HepG2 (cell line): ENCODE results near the gene KLRF2. TPM values are rescaled to one million over a fixed set of nuclear protein-coding genes. Genes with fewer than 3 reads are reported as not detected.

Experiments
- ATAC-seq: fragments of 200-7000 bp; cut with Tn5 transposase; 3 replicates; pipeline ENCODE4 v1.9.1; 2020; ENCODE audit warnings: mild to moderate bottlenecking, moderate library complexity
- BruUV-seq: library from RNA; stranded (reverse); fragments of 400-500 nt; replicated peaks from 2 replicates; lab custom pipeline; 2021; lab: Mats Ljungman, UMichigan
- CTCF ChIA-PET: fragments of 300-600 bp; formaldehyde crosslinking; extraction: SDS; loops from one replicate; lab custom pipeline; 2021; ENCODE audit warnings: low total read pairs, inconsistent platforms, low intra/inter-chr PET ratio; lab: Yijun Ruan, JAX
- POLR2A ChIA-PET: fragments of 350-600 bp; sonication (Branson Sonifier 250); formaldehyde crosslinking; loops from one replicate; lab custom pipeline; 2020; ENCODE audit warnings: antibody characterized with exemption, inconsistent platforms; lab: Yijun Ruan, JAX
- DNase-seq: peaks from one replicate; pipeline ENCODE4 v3.0.0-alpha.2; 2015; ENCODE audit warnings: low spot score
- FAIRE-seq: peaks from 3 replicates; lab custom pipeline; 2011; peaks lifted over from hg19 to GRCh38; lab: Jason Lieb, UNC
- H2AFZ ChIP-seq: one replicate; pipeline ENCODE4 v1.6.1; 2011; ENCODE audit warnings: low read length, inconsistent platforms
- H3K27ac ChIP-seq: fragments of 300-600 bp; 3 replicates; pipeline ENCODE4 v1.8.0; 2011; ENCODE audit warnings: mixed run types, mild to moderate bottlenecking, mixed read lengths, low read length, inconsistent platforms; ENCODE audit not compliant: insufficient read depth; ENCODE audit errors: extremely low read length
- H3K27me3 ChIP-seq, 2 experiments: fragments of 200-600 bp in 1 of 2; 2 replicates in 1 of 2; 3 replicates in 1 of 2; pipeline versions ENCODE4 v1.6.0 to v1.8.0; 2011; ENCODE audit warnings: low read length in 2 of 2, mild to moderate bottlenecking in 2 of 2, moderate library complexity in 2 of 2, inconsistent platforms in 1 of 2; ENCODE audit not compliant: insufficient read depth in 2 of 2, control insufficient read depth in 1 of 2
- H3K36me3 ChIP-seq, 2 experiments: fragments of 200-600 bp in 1 of 2; replicated peaks in 1 of 2; 2 replicates in 1 of 2; 3 replicates in 1 of 2; pipeline versions ENCODE4 v1.5.1 to v1.8.0; 2011; ENCODE audit warnings: low read length in 2 of 2, inconsistent platforms in 1 of 2; ENCODE audit not compliant: insufficient read depth in 2 of 2, control insufficient read depth in 1 of 2
- H3K4me1 ChIP-seq: 2 replicates; pipeline ENCODE4 v1.5.1; 2012; ENCODE audit warnings: low read length, inconsistent platforms; ENCODE audit not compliant: insufficient read depth
- H3K4me2 ChIP-seq: 2 replicates; pipeline ENCODE4 v1.6.0; 2011; ENCODE audit warnings: low read depth, low read length, inconsistent platforms
- H3K4me3 ChIP-seq, 3 experiments: fragments of 200-600 bp in 1 of 3; sonication (generic), shearing (Covaris generic) in 1 of 3; replicated peaks in 1 of 3; 2 replicates each; pipeline ENCODE4 v1.5.1; 2011 to 2016; ENCODE audit warnings: low read length in 3 of 3, inconsistent platforms in 2 of 3, low read depth in 2 of 3, mild to moderate bottlenecking in 2 of 3, control low read depth in 1 of 3, mixed read lengths in 1 of 3; ENCODE audit not compliant: insufficient read depth in 1 of 3
- H3K79me2 ChIP-seq: one replicate; pipeline ENCODE4 v1.6.1; 2011; ENCODE audit warnings: low read length, inconsistent platforms; ENCODE audit not compliant: insufficient read depth
- H3K9ac ChIP-seq: 2 replicates; pipeline ENCODE4 v1.6.0; 2011; ENCODE audit warnings: mild to moderate bottlenecking, low read depth, low read length, inconsistent platforms; ENCODE audit not compliant: insufficient read depth
- H3K9me3 ChIP-seq: 2 replicates; pipeline ENCODE4 v1.5.1; 2012; ENCODE audit warnings: mild to moderate bottlenecking, low read length
- H4K20me1 ChIP-seq: 2 replicates; pipeline ENCODE4 v1.6.0; 2011; ENCODE audit warnings: inconsistent platforms, mild to moderate bottlenecking, low read length, moderate library complexity; ENCODE audit not compliant: insufficient read depth
- ARID2 ChIP-seq: sonication (generic); formaldehyde crosslinking; IDR thresholded peaks from 2 replicates; pipeline ENCODE4 v1.8.1; 2022; ENCODE audit warnings: mild to moderate bottlenecking, missing genetic modification reagents, borderline replicate concordance
- ARNT2 ChIP-seq: sonication (generic); formaldehyde crosslinking; IDR thresholded peaks from 2 replicates; pipeline ENCODE4 v1.8.0; 2022; ENCODE audit warnings: mild to moderate bottlenecking, low read depth, missing genetic modification reagents, moderate library complexity
- ARNTL ChIP-seq: sonication (generic); formaldehyde crosslinking; IDR thresholded peaks from 2 replicates; pipeline ENCODE4 v1.4.0; 2020; ENCODE audit warnings: mild to moderate bottlenecking, missing genetic modification reagents
- NCOA2 ChIP-seq: sonication (generic); formaldehyde crosslinking; IDR thresholded peaks from 2 replicates; pipeline ENCODE4 v1.8.0; 2022; ENCODE audit warnings: inconsistent platforms
- PHF21A ChIP-seq: sonication (generic); formaldehyde crosslinking; IDR thresholded peaks from 2 replicates; pipeline ENCODE4 v1.5.0; 2020; ENCODE audit warnings: mild to moderate bottlenecking, missing genetic modification reagents
- PLRG1 ChIP-seq: fragments of 450-650 bp; conservative IDR thresholded peaks from 2 replicates; pipeline ENCODE4 v1.6.1; 2016
- RARG ChIP-seq: sonication (generic); formaldehyde crosslinking; IDR thresholded peaks from 2 replicates; pipeline ENCODE4 v1.4.0; 2020; ENCODE audit warnings: low read depth, mild to moderate bottlenecking, missing genetic modification reagents
- RNF2 ChIP-seq: fragments of 450-650 bp; conservative IDR thresholded peaks from 2 replicates; pipeline ENCODE4 v1.6.1; 2016; ENCODE audit warnings: low read depth
- SNRNP70 ChIP-seq: fragments of 200-400 bp; formaldehyde crosslinking; IDR thresholded peaks from 2 replicates; pipeline ENCODE4 v1.6.1; 2017; ENCODE audit warnings: mild to moderate bottlenecking, low read depth, low read length, moderate library complexity
- SUZ12 ChIP-seq: fragments of 150-350 bp; IDR thresholded peaks from 2 replicates; pipeline ENCODE4 v1.6.1; 2014; ENCODE audit warnings: low read depth, low read length
- TMF1 ChIP-seq: sonication (generic); formaldehyde crosslinking; IDR thresholded peaks from 2 replicates; pipeline ENCODE4 v1.8.1; 2022; ENCODE audit warnings: low read depth, missing genetic modification reagents
- ZNF138 ChIP-seq: sonication (generic); formaldehyde crosslinking; IDR thresholded peaks from 2 replicates; pipeline ENCODE4 v1.5.0; 2020; ENCODE audit warnings: mild to moderate bottlenecking, low read depth, missing genetic modification reagents
- ZNF451 ChIP-seq: sonication (generic); formaldehyde crosslinking; IDR thresholded peaks from 2 replicates; pipeline ENCODE4 v1.5.0; 2020; ENCODE audit warnings: mild to moderate bottlenecking, missing genetic modification reagents
- ZNF720 ChIP-seq: sonication (generic); formaldehyde crosslinking; IDR thresholded peaks from 2 replicates; pipeline ENCODE4 v1.4.0; 2020; ENCODE audit warnings: missing genetic modification reagents
- ZSCAN9 ChIP-seq: IDR thresholded peaks from 2 replicates; pipeline ENCODE4 v1.6.1; 2016; ENCODE audit warnings: borderline replicate concordance
- WGBS: methylation state at CpG from one replicate; pipeline ENCODE4 v1.1.6; 2017; ENCODE audit warnings: low lambda C conversion rate; 5-methylcytosine and 5-hydroxymethylcytosine counted together
- in situ Hi-C: cut with HindIII; loops from 2 replicates; pipeline ENCODE4 v1.10.0; 2017; ENCODE audit warnings: low pct_unique_long_range_greater_than_20kb; ENCODE audit not compliant: extremely low pct_ligation_motif_present
- intact Hi-C: fragments of 100-400 bp; cut with micrococcal nuclease; formaldehyde crosslinking; loops from one replicate; pipeline ENCODE4 v1.10.0; 2022; ENCODE audit not compliant: unreplicated experiment
- polyA plus RNA-seq, 8 experiments: library from polyadenylated mRNA; depleted of rRNA in 3 of 8; stranded (reverse) in 7 of 8; unstranded in 1 of 8; fragments of >200 nt; fragmentation: Illumina TruSeq in 4 of 8; extraction: Trizol in 4 of 8; gene quantifications; 2 replicates each; pipeline versions ENCODE4 v1.2.1 to v1.2.3, GENCODE V29; 2011 to 2016; ENCODE audit warnings: low read depth in 4 of 8, missing spikeins in 1 of 8, mixed read lengths in 1 of 8; ENCODE audit not compliant: insufficient read depth in 1 of 8
- total RNA-seq, 5 experiments: library from RNA; depleted of rRNA; stranded (reverse); fragments of >200 nt; fragmentation: Illumina TruSeq; extraction: Trizol; gene quantifications; 2 replicates each; pipeline ENCODE4 v1.2.3, GENCODE V29; 2016; ENCODE audit warnings: low read depth in 1 of 5
- TF ChIP-seq, protein P1 (sequence below): sonication (generic); formaldehyde crosslinking; IDR thresholded peaks from 2 replicates; pipeline ENCODE4 v1.5.0; 2020; ENCODE audit warnings: missing genetic modification reagents
- TF ChIP-seq, protein P2 (sequence below): sonication (generic); formaldehyde crosslinking; conservative IDR thresholded peaks from 2 replicates; pipeline ENCODE4 v1.8.1; 2023; ENCODE audit warnings: missing genetic modification reagents

KLRF2 gene
- total and polyA plus RNA-seq, 2 of the 13 experiments (the other 11 are each of a cell fraction or from before 2014, with no cell fraction given), result not detected

DNA sequence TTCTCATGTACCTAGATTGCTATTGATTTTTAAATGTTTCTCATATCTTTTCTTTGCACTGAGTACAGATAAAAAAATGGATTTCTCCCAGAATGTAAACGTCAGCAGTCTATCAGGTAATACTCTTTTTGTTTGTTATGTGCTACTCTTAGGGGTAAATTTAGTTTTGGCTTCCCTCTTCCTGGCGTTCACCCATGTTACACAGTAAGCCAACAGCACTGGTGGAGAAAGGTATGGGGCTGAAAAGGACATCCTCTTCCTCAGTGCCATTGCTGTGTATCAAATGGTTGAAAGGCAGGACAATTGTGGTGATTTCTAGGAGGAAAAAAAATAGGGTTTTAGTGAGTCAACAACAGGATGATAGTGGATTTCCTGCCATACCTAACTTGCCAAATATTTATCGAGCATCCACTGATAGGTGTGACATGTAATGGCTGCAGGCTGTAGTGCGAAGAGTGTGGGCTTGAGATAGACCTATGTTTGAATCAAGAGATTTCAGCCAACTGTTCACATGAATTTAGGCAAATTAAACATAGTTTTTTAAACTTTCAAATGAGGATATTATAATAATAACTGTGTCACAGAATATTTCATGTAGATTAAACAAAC lies 7.5 kb downstream of the KLRF2 start:
- 10% methylated on average over 4 of the region's 4 CpGs for WGBS
- no TSS peak for BruUV-seq
- no peak for DNase-seq
- Histone ChIP-seq H3K79me2 (no peaks in the 10 kb centered on the region), H3K9ac (no peak overlapping the region), H3K4me3 (no peak overlapping the region), H2AFZ (no peak overlapping the region), H3K4me2 (no peak overlapping the region), H4K20me1 (no peaks in the 10 kb centered on the region), H3K36me3 (no peaks in the 10 kb centered on the region), H3K27me3 (no peaks in the 10 kb centered on the region), H3K9me3 (no peaks in the 10 kb centered on the region), H3K27ac (no peak overlapping the region), H3K4me1 (no peaks in the 10 kb centered on the region)
- TF ChIP-seq PHF21A (no peak), TMF1 (CRISPR knock-in tag) (no peak), ZNF451 (CRISPR knock-in tag) (no peak), ARNTL (CRISPR knock-in tag) (no peak), ARID2 (CRISPR knock-in tag) (no peak), ZNF138 (no peak), ARNT2 (CRISPR knock-in tag) (no peak), NCOA2 (CRISPR knock-in tag) (no peak), PLRG1 (no peak), ZNF720 (CRISPR knock-in tag) (no peak), RNF2 (no peak), ZSCAN9 (CRISPR knock-in tag) (no peak), RARG (CRISPR knock-in tag) (no peak), SUZ12 (no peak), SNRNP70 (no peak)
- TF ChIP-seq, protein P1, sequence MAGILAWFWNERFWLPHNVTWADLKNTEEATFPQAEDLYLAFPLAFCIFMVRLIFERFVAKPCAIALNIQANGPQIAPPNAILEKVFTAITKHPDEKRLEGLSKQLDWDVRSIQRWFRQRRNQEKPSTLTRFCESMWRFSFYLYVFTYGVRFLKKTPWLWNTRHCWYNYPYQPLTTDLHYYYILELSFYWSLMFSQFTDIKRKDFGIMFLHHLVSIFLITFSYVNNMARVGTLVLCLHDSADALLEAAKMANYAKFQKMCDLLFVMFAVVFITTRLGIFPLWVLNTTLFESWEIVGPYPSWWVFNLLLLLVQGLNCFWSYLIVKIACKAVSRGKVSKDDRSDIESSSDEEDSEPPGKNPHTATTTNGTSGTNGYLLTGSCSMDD (CRISPR knock-in tag), result no peak
- TF ChIP-seq, protein P2, sequence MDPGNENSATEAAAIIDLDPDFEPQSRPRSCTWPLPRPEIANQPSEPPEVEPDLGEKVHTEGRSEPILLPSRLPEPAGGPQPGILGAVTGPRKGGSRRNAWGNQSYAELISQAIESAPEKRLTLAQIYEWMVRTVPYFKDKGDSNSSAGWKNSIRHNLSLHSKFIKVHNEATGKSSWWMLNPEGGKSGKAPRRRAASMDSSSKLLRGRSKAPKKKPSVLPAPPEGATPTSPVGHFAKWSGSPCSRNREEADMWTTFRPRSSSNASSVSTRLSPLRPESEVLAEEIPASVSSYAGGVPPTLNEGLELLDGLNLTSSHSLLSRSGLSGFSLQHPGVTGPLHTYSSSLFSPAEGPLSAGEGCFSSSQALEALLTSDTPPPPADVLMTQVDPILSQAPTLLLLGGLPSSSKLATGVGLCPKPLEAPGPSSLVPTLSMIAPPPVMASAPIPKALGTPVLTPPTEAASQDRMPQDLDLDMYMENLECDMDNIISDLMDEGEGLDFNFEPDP (CRISPR knock-in tag), result no peak
- POLR2A ChIA-PET, result no interaction called here
- FAIRE-seq, result no peak
- in situ Hi-C loops (no loop called here), intact Hi-C loops (no loop called here)
- CTCF ChIA-PET, result no interaction called here
- ATAC-seq, result no peak
